GM12873 (cell line): Measurements from ENCODE around the gene GPR75.

Experiments used
- CTCF ChIP-seq: IDR thresholded peaks from 2 replicates; pipeline ENCODE4 v1.5.1; 2012; ENCODE audit warnings: low read depth, mild to moderate bottlenecking, moderate library complexity, low read length, control low read depth; ENCODE audit not compliant: insufficient read depth; ENCODE audit errors: missing control alignments

GPR75 gene

DNA sequence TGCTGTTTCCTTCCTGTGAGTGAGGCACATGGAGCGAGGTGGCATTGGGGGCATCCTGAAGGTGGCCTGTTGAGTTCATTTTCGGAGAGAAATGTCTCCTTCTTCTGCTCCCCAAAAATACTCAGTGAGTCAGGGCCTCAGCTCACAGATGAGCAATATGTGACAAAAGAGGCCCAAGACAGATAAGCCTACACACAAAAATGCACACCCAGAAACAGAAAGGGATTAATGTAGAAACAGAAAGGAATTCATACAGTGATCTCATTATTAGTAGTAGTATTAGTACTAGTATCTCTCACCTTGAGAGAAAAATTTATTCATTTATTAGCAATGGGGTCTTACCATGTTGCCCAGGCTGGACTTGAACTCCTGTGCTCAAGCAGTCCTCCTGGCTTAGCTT lies 5.1 kb downstream of the GPR75 start:
- no peak for TF ChIP-seq CTCF

DNA sequence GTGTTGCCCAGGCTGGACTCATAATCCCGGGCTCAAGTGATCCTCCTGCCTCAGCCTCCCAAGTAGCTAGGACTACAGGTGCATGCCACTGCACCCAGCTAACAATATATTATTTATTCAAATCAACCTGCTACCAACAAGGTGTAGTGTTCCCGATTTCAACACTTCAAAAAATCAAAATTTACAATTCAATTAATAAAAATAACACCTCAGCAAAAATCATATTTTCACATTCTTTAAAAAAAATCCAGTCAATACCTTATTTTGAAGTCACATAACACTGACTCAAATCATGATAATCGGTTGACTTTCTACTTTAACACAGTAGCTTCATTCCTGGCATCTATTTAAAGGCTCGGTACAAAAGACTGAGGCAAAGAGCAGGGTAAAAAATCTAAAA lies 7.2 kb downstream of the GPR75 start:
- TF ChIP-seq CTCF = no peak

DNA sequence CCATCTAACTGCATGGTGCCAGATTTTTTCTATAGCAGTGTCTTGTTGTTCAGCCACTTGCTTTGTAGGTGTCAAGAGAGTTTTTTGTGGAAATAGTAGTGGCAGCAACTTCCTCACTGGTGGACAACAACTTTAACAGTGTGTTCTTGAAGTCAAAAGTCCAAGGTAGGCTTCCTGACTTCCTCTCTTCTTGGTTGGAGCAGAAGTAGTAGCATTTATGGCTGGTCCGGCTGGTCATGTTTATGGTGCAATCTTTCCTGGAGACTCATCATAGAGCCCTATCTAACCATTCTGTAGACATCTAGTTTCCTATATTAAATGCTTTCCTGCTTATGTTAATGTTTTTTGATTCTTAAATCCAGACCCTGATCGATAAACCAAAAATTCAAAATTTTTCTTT lies 11.7 kb downstream of the GPR75 start:
- no peak for TF ChIP-seq CTCF

DNA sequence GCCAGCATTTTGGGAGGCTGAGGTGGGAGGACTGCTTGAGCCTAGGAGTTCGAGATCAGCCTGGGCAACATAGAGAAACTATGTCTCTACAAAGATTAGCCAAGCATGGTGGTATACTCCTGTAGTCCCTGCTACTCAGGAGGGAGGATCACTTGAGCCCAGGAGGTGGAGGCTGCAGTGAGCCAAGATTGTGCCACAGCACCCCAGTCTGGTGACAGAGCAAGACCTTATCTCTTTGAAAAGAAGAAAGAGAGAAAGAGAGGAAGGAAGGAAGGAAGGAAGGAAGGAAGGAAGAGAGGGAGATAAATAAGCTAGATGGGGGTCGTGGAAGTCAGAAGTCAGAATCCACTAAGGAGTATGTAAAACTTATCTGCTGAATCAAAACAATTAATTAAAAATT lies 16.2 kb downstream of the GPR75 start:
- TF ChIP-seq CTCF = no peak

- no peak for TF ChIP-seq CTCF
These were observed 16.9 kb downstream of the GPR75 start for GRCh38 chr2:53842891-53843290.

DNA sequence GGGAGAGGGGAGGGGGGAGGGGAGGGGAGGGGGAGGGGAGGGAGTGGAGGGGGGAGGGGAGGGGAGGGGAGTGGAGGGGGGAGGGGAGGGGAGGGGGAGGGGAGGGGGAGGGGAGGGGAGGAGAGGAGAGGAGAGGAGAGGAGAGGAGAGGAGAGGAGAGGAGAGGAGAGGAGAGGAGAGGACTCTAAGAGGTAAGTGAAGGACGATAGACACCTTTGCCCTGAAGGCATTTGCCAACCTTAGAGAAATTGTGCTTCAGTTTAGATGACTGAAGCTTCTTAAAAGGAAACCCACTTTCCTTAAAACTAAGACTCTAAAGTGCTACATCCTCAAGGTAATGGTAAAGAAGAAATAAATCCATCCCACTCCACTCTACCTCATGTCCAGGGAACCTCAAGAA lies 19.2 kb downstream of the GPR75 start:
- no peak for TF ChIP-seq CTCF

DNA sequence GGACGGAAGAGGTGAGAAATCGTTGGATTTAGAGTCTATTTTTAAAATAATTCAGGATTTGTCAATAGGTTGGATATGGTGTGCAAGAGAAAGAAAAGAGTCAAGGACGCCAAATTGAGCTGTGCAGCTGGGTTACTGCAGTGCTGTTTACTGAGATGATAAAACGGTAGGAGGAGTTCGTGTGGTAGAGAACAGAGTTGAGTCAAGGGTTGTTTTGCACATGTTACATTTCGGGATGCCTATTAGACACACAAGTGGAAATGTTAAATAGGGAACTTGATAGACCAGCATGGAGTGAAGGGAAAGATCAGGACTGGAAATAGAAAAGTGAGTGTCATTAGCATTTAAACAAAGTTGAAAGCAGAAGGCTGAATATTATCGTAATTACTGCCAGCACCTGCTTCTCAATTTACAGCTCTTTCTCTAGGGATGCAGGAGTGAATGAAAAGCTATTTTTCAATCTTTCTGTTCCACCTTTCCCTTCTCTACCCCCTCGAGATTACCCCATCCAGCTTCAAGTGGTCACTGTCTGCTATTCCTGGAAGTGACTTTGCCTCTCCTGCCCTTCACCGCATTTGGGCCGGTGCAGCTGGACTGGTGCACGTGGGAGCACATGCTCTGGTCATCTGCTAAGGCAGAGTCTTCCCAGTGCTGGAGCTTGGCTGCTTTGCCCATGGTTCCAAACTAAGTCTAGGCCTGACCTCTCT lies 30.3 kb downstream of the GPR75 start:
- TF ChIP-seq CTCF = no peak
